Measurements from ENCODE around the gene MOB1B. TPM values are rescaled to one million over a fixed set of nuclear protein-coding genes. Genes with fewer than 3 reads are reported as not detected.
A peak's percentile ranks its signal among the peaks of the same experiment; 100 is the strongest.

The MOB1B gene
- total RNA-seq, 6 experiments from 2014 or later, result 26.9 to 37.0 (median 33.8) TPM

- DNase-seq, result no peak
- Mint-ChIP-seq H3K27ac (no peak overlapping the region), H3K36me3 (ENCODE audit: low read depth) (no peaks in the 10 kb centered on the region), H3K4me3 (no peak overlapping the region), H3K27me3 (ENCODE audit: insufficient read depth) (no peaks in the 10 kb centered on the region), H3K4me1 (ENCODE audit: low read depth) (no peaks in the 10 kb centered on the region), H3K9me3 (no peaks in the 10 kb centered on the region)
- TF ChIP-seq CTCF (IDR thresholded peaks at IDR 0.05), result no peak
These were observed 78.0 kb downstream of the MOB1B start for GRCh38 chr4:70980196-70980595.

GRCh38 chr4:70984106-70984505 lies 81.9 kb downstream of the MOB1B start:
- TF ChIP-seq CTCF (IDR thresholded peaks at IDR 0.05), result no peak
- no peak for DNase-seq
- H3K27ac Mint-ChIP-seq, result no peak overlapping the region
- no peaks in the 10 kb centered on the region for H3K27me3 Mint-ChIP-seq (ENCODE audit: insufficient read depth)
- H3K4me3 Mint-ChIP-seq, result no peak overlapping the region
- H3K9me3 Mint-ChIP-seq, result no peaks in the 10 kb centered on the region
- H3K4me1 Mint-ChIP-seq (ENCODE audit: low read depth), result no peaks in the 10 kb centered on the region
- H3K36me3 Mint-ChIP-seq (ENCODE audit: low read depth), result no peaks in the 10 kb centered on the region

GRCh38 chr4:70984589-70984988 lies 82.4 kb downstream of the MOB1B start:
- TF ChIP-seq CTCF (IDR thresholded peaks at IDR 0.05), result no peak
- no peak for DNase-seq
- Mint-ChIP-seq H3K36me3 (ENCODE audit: low read depth) (no peaks in the 10 kb centered on the region), H3K27ac (no peak overlapping the region), H3K9me3 (no peaks in the 10 kb centered on the region), H3K4me1 (ENCODE audit: low read depth) (no peaks in the 10 kb centered on the region), H3K4me3 (no peak overlapping the region), H3K27me3 (ENCODE audit: insufficient read depth) (no peaks in the 10 kb centered on the region)

- H3K27me3 Mint-ChIP-seq (ENCODE audit: insufficient read depth), result no peaks in the 10 kb centered on the region; the same call in 1 of the 2 replicates
- no peak for TF ChIP-seq CTCF (IDR thresholded peaks at IDR 0.05)
- H3K27ac Mint-ChIP-seq, result no peak overlapping the region
- no peak for DNase-seq
- no peak overlapping the region for H3K4me3 Mint-ChIP-seq
- H3K36me3 Mint-ChIP-seq (ENCODE audit: low read depth), result peaks cover 20% of the 10 kb centered on the region; the same call in 1 of the 2 replicates
- H3K9me3 Mint-ChIP-seq, result no peaks in the 10 kb centered on the region
- H3K4me1 Mint-ChIP-seq (ENCODE audit: low read depth), result peaks cover 39% of the 10 kb centered on the region
These were observed 89.4 kb downstream of the MOB1B start for GRCh38 chr4:70991596-70991995.

- peaks cover 48% of the 10 kb centered on the region for H3K4me1 Mint-ChIP-seq (ENCODE audit: low read depth)
These were observed 90.3 kb downstream of the MOB1B start for GRCh38 chr4:70992391-70992881.

More at GRCh38 chr4:70992391-70992881, 90.3 kb downstream of the MOB1B start:
- Mint-ChIP-seq H3K27ac (peak overlapping the region; percentile 92), H3K27me3 (ENCODE audit: insufficient read depth) (no peaks in the 10 kb centered on the region; the same call in 1 of the 2 replicates), H3K9me3 (no peaks in the 10 kb centered on the region), H3K36me3 (ENCODE audit: low read depth) (peaks cover 20% of the 10 kb centered on the region; the same call in 1 of the 2 replicates), H3K4me3 (peak overlapping the region; percentile 91)
- no peak for DNase-seq
- no peak for TF ChIP-seq CTCF (IDR thresholded peaks at IDR 0.05)

Data from HFFc6 (cell line).